Measurements from ENCODE around the gene COL24A1. TPM values are rescaled to one million over a fixed set of nuclear protein-coding genes. Genes with fewer than 3 reads are reported as not detected.
A peak's percentile ranks its signal among the peaks of the same experiment; 100 is the strongest.

The COL24A1 gene
- total and polyA plus RNA-seq, 7 donors: 0.03 to 1.3 (median 0.13) TPM

- no peak for DNase-seq
- 77 to 82% (median 80%) methylated on average over 6 of the region's 6 CpGs for WGBS, 3 donors
- ATAC-seq: peak in 2 of 4 donors; percentile 3 to 16
Measured at GRCh38 chr1:85708829-85709227, 447.7 kb downstream of the COL24A1 start.

GRCh38 chr1:85707990-85708828, 448.4 kb downstream of the COL24A1 start, which contains the start of gene ZNHIT6:
Gene ZNHIT6, minus strand, starts transcription at chr1:85708433. Its CDS starts 149 bp downstream, at chr1:85708284.
- H3K4me3 ChIP-seq: peak within 1 kb of the TSS; percentile 90
- H3K9me3 ChIP-seq: no peaks in the 10 kb centered on the region
- H3K4me1 ChIP-seq: peaks cover 15% of the 10 kb centered on the region
- WGBS, 3 donors: 1% methylated on average over 35 of the region's 35 CpGs
- ATAC-seq: peak; percentile 96 to 99 (median 98)
- H3K36me3 ChIP-seq (ENCODE audit: insufficient read depth in 1 of 2, low read depth in 1 of 2): peaks cover 2 to 33% of the 10 kb centered on the region in 2 donors
- intact Hi-C loops (cut with DNase I): no loop called here
- peak within 1 kb of the TSS; percentile 80 for H3K27ac ChIP-seq
- peak; percentile 37 for TF ChIP-seq CTCF (IDR thresholded peaks at IDR 0.05)
- peak; percentile 90 to 95 for DNase-seq
- no peaks in the 10 kb centered on the region for H3K27me3 ChIP-seq (ENCODE audit: insufficient read depth in 3 of 3, low read length in 2 of 3)

More at GRCh38 chr1:85708829-85709227, 447.7 kb downstream of the COL24A1 start:
- peaks cover 3% of the 10 kb centered on the region for H3K9me3 ChIP-seq
- H3K27me3 ChIP-seq (ENCODE audit: insufficient read depth in 3 of 3, low read length in 2 of 3): no peaks in the 10 kb centered on the region
- intact Hi-C loops (cut with DNase I): no loop called here
- peaks cover 15% of the 10 kb centered on the region for H3K4me1 ChIP-seq
- no peak for TF ChIP-seq CTCF (IDR thresholded peaks at IDR 0.05)
- H3K27ac ChIP-seq: peak overlapping the region; percentile 80
- peaks cover 2 to 27% of the 10 kb centered on the region in 2 donors for H3K36me3 ChIP-seq (ENCODE audit: insufficient read depth in 1 of 2, low read depth in 1 of 2)
- H3K4me3 ChIP-seq: peak overlapping the region; percentile 90

- no peak for TF ChIP-seq CTCF (IDR thresholded peaks at IDR 0.05)
- Histone ChIP-seq H3K36me3 (ENCODE audit: insufficient read depth in 1 of 2, low read depth in 1 of 2) (peaks cover 2 to 34% of the 10 kb centered on the region in 2 donors), H3K27me3 (ENCODE audit: insufficient read depth in 3 of 3, low read length in 2 of 3) (no peaks in the 10 kb centered on the region), H3K4me3 (peak overlapping the region; percentile 90), H3K9me3 (no peaks in the 10 kb centered on the region), H3K4me1 (peaks cover 15% of the 10 kb centered on the region), H3K27ac (peak overlapping the region; percentile 80)
- intact Hi-C loops (cut with DNase I): no loop called here
- WGBS, 3 donors: 13 to 15% (median 14%) methylated on average over 13 of the region's 13 CpGs
- ATAC-seq (no peak), DNase-seq (no peak)
Measured at GRCh38 chr1:85707267-85707989, 449.1 kb downstream of the COL24A1 start.

GRCh38 chr1:85705940-85706339, 450.6 kb downstream of the COL24A1 start:
- no peak for ATAC-seq
- Histone ChIP-seq H3K27ac (no peak overlapping the region), H3K4me1 (peaks cover 15% of the 10 kb centered on the region), H3K36me3 (ENCODE audit: insufficient read depth in 1 of 2, low read depth in 1 of 2) (peaks cover 2 to 47% of the 10 kb centered on the region in 2 donors), H3K4me3 (peak overlapping the region; percentile 90), H3K9me3 (no peaks in the 10 kb centered on the region), H3K27me3 (ENCODE audit: insufficient read depth in 3 of 3, low read length in 2 of 3) (no peaks in the 10 kb centered on the region)
- no peak for DNase-seq
- no peak for TF ChIP-seq CTCF (IDR thresholded peaks at IDR 0.05)
- 95 to 97% (median 96%) methylated on average over 3 of the region's 3 CpGs for WGBS, 3 donors
- intact Hi-C loops (cut with DNase I): no loop called here

Data from psoas muscle (tissue), 8 donors.